GM21723 (cell line): ENCODE results near the gene SULT1C3.

Source experiments
- ATAC-seq: cut with Tn5 transposase; IDR thresholded peaks from one replicate; pipeline ENCODE4 v1.9.1; 2021; ENCODE audit warnings: mild to moderate bottlenecking, moderate library complexity; ENCODE audit not compliant: unreplicated experiment

The SULT1C3 gene

DNA sequence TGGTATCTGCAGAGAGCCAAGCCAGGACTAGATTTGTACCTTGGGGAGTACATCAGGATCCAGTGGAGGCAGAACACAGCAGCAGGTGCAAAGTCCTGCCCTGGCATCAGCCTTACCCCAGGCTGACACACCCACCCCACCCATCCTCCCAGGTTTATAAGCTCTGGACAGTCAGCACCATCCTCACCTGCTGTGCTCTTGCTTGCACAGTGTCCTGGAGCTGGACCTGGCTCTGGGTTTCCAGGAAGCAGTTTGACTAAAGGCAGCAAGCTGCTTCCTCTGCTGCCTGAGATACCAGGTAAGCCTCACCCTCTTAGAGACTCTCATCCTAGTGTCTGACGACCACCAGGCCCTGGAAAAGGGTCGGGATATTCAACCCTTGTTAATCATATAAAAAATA lies at the start of gene SULT1C3:
TSS of gene SULT1C3 (plus strand) at position 183 of the 400 bp plus-strand sequence. CDS start 7,227 bp downstream, outside the sequence.
- ATAC-seq: no peak

DNA sequence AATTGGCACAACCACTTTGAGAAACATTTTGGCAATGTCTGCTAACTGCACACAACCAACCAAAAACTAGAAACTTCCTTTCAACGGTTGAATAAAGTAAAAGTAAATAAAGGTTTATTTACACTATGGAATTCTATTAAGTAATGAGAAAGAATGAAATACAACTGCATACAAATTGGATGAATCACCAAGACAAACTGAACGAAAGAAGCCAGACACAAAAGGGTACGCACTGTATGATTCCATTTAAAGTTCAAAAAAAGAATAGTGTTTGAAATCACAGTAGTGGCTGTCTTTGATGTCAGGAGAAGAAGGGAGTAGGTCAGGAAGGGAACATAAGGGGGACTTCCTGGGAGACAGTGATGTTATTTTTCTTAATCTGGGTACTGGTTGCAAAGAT lies 46.5 kb upstream of the SULT1C3 start:
- no peak for ATAC-seq

DNA sequence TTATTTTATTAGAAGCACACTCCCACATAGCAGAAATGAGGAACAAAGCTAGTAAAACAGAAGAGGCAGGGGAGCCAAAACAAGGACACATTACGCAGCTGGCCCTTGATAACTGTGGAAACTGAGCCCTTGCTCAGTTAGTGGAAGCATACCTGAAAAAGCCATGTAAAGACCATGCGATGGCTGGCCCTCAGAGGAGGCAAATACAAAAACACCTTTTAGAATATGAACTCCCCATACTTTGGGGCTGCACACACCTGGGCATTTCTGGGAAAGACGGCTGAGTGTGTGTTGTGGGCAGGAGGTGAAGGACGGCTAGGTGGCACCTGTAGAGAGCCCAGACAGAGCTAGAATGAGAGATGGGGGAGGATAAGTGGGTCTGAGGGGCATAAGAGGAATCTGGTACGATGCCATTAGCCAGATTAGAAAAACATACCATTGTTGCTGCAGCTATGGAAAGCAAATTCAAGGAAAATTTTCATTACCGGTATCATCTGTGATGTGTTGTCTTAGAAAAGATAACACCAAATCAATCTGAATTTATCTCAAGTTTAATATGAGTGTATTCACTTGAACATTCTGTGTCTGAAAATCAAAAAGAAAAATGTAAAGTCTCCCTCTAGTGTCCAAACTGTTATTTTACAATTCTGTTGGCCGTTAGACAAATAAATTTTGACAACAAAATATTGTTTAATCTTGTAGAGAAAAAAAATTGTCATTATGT lies 45.2 kb upstream of the SULT1C3 start:
- no peak for ATAC-seq

DNA sequence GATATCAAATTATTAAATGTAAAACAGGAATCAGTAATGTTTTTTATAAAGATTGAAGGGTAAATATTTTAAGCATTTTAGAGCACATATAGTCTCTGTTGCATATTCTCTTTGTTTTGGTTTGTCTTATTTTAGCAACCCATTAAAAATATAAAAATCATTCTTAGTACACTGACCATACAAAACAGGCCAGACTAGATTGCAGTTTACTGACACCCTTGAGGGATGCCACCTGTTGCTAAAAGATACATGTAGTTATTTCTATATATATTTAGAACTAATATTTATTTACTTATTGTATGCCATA lies 44.7 kb upstream of the SULT1C3 start:
- ATAC-seq: no peak

DNA sequence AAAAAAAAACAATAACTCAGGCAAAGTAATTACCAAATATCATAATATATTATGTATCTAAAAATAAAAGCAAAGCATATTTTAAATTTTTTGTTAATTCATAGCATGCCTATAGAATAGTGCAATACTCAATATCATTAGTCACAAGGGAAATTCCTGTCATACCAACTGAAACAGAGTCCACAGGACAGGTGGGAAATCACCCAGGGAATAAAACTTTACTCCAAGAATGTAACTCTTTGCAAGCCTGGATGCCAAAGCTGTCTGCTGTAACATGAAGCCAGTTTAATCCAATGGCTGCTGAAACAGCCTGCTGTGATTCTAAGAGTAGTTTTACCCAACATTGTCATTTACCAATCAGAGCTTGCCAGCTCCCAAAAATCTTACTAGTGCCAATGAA lies 40.0 kb upstream of the SULT1C3 start:
- ATAC-seq: no peak

DNA sequence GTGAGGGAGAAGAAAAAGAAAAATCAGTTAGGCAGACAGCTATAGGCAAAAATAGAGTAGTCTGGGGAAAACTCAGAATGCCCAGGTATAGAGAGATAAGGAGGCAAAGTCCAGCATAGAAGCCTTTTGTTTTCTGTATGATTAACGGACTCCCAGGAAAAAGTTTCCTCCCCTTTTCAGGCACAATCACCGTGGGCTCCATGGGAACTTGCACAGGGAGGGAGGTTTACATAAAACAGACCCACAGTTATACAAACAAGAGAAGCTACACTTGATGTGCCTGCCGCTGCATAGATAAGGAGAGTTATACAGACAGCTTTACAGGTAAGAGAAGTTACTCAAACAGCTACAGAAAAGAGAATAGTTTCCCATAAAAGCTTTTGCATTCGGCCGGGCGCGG lies 39.2 kb upstream of the SULT1C3 start:
- no peak for ATAC-seq

DNA sequence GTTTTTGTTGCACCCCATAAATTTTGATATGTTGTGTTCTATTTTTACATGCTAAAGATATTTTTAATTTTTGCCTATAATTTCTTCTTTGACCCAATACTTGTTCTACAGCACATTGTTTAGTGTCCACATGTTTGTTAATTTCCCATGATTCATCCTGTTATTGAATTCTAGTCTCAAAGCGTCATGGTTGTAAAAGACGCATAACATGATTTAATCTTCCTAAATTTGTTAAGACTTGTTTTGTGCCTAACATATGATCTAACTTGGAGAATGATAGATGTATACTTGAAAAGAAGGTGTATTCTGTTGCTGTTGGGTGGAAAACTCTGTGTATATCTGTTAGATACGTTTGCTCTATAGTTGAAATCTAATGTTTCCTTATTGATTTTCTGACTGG lies 27.1 kb upstream of the SULT1C3 start:
- ATAC-seq: no peak

DNA sequence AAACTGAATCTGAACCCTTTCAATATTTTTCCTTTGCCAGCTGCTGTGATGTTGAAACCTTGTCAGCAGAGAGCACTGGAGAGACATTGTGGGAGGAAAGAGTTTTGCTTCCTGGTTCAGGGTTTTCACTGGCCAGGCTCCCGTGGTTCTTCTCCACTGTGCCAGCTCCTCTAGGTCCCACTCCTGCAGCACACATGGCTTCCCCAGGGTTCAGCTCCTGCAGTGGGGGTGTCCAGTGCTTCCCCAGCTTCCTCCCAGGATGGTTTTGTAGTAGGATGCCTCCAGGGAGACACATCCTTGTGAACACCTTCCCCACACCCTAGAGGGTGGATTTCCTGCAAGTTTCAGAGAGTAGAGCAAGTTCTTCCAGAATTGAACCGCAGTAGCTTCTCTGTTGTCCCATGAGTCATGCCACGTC lies 24.0 kb upstream of the SULT1C3 start:
- ATAC-seq: no peak

DNA sequence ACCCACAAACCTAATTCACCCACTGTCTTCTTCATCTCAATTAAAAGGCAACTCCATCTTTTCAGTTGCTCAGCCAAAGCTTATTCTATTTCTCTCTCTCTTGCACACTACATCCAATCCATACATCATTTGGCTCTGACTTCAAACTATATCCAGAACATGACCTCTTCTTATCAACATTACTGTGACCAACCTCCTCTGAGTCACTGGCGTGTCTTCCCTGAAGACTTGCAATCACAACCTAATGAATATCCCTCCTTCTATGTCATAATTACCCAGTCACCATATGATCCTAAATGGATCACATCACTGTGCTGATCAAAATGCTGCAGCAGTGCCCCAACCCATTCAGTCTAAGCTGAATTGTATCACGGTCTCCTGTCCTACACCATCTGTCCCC lies 22.6 kb upstream of the SULT1C3 start:
- ATAC-seq: no peak

DNA sequence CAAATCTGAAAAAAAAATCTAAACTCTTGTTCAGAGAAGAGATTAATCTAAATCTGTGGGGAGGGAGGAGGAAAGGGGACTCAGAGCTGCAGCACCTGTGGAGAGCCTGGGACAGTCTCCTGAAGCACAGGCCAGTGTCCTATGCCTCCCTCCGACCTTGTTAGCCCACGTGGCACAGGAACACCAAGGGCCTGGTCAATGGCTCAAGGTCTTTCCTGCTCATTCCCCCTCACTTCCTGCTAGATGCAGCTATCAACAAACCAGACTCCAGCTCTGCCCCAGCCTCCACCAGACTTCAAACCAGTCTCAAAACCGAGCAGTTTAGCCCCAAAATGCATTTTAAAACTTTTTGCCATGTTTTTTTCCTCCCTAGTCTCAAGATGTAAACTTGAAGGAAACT lies 20.1 kb upstream of the SULT1C3 start:
- ATAC-seq: no peak

DNA sequence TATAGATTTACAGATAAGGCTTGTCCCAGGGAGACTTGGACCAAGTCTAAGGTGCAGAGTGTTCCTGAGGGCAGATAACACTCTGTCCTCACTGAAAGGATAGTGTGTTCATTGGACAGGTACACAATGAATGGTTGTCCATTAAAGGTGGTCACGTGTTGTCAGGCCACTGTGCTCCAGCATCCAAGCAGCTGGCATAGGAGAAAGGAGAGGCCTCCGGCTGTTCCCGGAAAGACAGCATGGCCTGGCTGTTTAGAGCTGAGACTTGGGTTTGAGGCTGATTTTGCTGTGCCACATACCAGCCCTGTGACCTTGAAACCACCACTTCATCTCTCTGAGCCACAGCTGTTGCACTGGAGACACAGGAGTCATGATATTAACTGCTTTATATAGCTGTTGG lies 19.6 kb upstream of the SULT1C3 start:
- ATAC-seq: no peak

DNA sequence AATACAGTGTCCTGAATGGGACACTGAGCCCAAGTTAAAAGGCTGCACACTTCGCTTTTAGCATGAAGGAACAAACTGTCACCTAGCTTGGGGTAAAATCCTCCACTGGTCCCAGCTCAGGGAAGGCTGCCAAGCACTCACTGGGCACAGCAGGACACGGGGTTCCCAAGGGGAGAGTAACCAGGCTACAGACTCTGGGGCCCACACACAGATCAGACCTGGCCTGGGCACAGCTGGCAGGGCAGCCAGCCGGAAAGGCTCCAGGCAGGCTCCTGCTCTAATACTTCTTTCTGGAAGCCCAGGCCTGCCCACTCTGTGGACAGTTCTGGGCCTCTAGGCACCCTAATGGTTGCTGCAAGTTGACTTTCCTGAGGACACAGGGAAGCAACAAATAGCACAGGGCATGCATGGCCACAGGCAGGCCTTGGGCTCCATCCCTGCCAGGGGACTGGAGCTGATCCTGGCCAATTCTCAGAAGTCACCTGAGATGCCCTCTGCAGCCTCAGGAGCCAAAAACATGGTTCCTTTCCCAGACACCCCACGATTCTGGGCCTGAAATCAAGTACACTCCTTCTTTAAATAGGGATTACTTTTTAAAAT lies 18.7 kb upstream of the SULT1C3 start:
- no peak for ATAC-seq

DNA sequence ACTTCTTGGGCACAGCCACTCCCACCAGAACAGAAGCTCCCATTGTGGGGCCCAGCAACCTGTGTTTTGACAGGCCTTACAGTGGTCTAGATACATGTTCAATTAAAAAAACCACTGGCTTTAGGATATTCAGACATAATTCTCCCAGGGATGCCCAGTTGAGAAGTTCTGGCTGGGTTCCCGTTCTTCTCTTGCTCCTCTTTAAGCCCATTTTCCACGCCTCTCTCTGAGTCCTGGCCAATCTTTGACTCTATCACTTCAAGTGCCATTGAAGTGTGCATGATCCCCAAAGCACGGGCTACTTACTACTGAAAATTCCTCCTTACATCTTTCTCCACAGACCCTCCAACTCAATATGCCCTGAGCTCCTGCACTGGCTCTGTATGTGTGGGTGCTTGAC lies 17.5 kb upstream of the SULT1C3 start:
- no peak for ATAC-seq

DNA sequence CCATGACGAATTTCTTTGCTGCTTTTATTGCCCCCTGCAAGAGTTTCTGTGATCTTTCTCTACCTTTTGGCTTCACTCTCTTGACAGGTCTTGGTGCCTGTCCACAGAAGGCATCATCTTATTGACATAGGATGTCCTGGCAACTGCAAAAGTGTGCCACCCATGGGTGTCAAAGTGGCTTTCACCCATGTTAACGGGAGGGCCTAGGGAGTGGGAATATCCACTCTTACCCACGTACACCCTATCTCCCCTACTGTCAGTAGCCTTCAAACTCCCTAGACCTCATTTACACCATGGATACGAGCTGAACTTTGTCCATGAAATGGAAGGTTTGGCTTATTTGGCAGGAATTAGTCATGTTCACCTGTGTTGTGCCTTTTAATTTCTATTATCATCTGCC lies 16.2 kb upstream of the SULT1C3 start:
- no peak for ATAC-seq

DNA sequence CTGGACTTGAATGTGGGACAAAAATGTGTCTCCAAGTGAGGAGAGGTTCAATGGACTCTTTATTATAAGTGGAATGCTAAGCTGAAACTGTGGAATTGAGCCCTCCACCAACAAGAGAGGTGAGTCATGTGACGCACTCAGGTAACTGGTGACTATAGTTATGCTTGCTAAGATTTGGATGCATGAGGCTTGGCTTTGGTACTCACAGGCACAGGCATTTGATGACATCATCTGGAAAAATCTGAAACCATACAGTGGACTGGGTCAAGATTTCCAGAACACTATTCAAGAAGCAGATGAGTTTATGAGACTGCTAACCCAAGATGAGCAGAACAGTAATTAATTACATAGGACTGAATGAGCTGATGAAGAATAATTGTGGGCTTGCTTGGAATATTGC lies 15.7 kb upstream of the SULT1C3 start:
- ATAC-seq: no peak

DNA sequence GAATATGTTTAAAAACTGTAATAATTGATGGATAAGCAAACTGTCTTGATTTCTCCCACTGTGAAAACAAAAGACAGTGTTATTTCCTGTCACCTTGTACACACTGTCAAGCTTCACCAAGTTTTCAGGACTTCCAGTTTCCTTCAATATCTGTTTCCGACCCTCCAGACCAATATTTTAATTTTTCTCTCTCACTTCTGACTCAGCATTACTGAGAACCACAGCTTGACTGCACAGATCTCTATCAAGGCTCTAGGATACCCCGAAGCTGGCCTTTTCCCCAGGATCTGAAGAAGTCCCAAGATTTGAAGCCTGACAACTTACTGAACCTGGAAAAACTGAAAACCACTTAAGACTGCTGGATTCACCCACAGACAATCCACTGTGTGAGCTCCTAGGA lies 13.2 kb upstream of the SULT1C3 start:
- ATAC-seq: no peak

DNA sequence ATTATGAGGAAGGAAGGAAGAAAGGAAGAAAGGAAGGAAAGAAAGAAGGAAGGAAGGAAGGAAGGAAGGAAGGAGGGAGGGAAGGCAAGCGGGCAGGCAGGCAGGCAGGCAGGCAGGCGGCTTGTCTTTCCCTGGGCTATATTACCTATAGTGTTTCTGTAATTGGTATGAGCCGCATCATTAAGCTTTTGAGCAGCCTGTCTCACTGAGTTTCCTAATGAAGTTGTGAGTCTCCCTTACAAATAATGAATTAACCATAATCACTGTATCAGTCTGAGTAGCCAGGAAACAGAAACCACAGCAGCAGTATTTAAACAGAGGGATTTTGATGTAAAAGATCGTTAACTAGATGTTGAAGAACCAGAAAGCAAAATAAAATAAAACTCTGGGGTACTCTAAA lies 11.8 kb upstream of the SULT1C3 start:
- ATAC-seq: no peak

DNA sequence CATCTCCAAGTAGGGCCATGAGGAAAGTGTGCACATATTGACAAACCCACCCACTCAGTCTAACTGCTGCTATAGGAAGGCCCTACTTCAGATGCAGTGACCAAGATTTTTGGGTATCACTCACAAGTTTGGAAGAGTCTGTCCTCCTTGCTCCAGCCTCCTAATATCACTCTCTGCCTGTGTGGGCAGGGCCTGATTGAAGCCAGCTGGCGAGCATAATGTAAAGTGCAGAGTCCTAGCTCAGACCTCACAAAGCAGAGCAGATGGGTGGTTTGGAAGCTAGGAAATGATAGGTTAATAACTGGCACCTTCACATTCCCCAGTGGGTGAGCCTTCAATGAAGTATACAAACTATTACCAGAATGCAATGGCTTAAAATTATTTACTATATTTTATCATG lies 11.2 kb upstream of the SULT1C3 start:
- no peak for ATAC-seq

DNA sequence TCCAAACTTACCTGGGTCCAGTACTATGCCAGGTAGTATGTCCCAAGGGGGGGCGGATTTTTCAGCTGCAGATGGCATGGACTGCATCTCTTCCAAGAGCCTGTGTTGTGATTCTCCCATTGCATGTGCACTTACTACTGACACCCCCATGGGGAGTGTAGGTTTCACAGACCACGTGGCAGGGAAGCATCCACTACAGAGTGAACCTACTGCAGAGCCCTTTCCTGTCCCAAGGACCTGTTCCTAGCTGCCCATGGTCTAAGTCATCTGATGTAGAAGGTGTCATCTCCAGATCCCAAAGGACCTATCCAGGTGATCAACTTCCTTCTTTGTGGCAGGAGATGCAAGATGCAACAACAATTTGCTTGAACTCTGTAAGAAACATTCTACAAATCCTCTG lies 9.9 kb upstream of the SULT1C3 start:
- no peak for ATAC-seq

DNA sequence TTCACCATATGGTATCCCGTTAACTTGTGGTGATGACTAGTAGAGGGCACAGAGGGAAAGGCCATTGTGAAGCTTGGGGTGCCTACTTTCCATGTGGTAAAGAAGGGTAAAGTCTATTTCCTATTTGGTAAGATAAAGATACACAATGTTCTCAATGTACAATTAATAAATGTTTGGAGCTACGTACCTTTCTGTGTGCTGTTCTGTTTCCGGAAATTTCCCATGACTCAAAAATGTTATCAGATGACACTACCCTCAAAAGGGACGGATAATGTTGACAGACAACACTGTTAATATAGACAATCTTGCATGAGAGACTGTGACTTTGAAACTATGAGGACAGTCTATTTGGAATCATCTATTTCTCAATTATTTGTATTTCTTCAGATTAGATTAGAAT lies 4.2 kb upstream of the SULT1C3 start:
- no peak for ATAC-seq

DNA sequence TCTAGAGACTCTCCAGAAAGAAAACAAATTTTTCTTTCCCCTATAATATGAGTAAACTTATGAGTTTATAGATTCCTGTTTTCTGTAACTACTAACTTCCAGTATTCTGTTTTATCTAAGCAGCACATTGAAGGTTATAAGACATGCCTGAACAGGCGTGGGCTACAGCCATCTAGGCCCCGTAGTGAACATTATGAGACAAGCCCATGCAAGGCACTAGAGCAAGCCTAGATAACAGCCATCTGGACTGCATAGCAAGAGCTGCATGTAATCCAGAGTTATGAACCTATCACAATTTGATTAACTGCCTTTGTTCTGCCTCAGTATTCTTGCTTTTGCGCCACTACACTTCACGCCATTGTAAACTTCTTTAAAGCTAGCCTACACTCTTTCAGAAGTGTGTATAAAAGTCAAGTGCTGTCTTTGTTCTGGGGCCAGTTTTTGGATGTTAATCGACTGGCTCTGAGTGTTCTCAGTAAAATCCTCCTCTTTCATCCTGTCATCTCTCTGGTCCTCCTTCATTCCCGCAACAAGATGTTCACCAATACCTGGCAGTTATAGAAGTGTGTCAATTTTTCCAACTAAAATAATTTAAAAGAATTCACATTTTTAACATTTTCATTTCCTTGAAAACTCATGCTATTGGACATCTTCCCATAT lies 3.0 kb upstream of the SULT1C3 start:
- ATAC-seq: no peak

DNA sequence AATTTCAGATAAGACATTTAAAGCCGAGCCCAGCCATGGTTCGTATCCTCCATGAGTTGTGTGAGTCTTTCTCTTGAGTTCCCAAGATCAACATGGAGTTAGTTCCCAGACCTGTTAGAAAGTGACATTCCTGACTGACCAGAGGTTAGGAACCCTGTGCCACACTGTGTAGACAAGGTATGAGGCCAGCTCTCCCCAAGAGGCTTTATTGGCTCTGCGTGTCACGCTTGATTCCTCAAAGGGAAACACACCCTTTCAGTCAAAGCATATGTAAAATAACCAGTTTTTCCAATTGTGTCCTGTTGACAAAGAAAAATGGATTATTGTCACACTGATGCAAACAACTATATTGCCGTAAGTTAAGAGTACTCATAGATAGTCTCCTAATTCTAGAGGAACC lies 1.2 kb downstream of the SULT1C3 start:
- ATAC-seq: no peak

DNA sequence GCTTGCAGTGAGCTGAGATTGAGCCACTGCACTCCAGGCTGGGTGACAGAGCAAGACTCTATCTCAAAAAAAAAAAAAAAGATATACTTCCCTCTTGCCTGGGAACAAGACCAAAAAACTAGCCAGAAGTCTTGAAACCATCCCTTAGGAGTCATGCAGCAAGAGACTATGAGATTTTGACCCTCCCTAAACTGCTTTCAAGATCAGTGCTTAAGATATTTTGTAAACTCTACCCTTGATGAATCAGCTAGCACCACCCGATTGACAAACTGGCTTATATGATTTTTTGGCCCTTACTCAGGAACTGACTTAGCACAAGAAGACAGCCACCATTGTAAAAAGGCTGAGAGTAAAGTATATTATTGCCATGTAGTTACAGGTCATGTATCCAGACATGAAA lies 3.8 kb downstream of the SULT1C3 start:
- no peak for ATAC-seq
